IgD-negative memory B cell (primary cell): ENCODE measurements around the gene LRRK2. TPM values are rescaled to one million over a fixed set of nuclear protein-coding genes. Genes with fewer than 3 reads are reported as not detected.

Source experiments
- H3K27ac Mint-ChIP-seq, 3 donors: one replicate each; pipeline ENCODE4 v1.8.0; 2020 to 2022; ENCODE audit warnings: mild to moderate bottlenecking in 3 of 3, mixed read lengths in 3 of 3, moderate library complexity in 1 of 3
- H3K27me3 Mint-ChIP-seq: one replicate; pipeline ENCODE4 v1.8.0; 2021; ENCODE audit warnings: mixed read lengths
- H3K36me3 Mint-ChIP-seq: one replicate; pipeline ENCODE4 v1.8.0; 2020; ENCODE audit warnings: mild to moderate bottlenecking, mixed read lengths
- H3K4me1 Mint-ChIP-seq, 3 donors: one replicate each; pipeline ENCODE4 v1.8.0; 2020 to 2022; ENCODE audit warnings: mixed read lengths in 3 of 3, mild to moderate bottlenecking in 1 of 3
- H3K4me3 Mint-ChIP-seq, 4 donors: one replicate each; pipeline ENCODE4 v1.8.0; 2020 to 2022; ENCODE audit warnings: mild to moderate bottlenecking in 4 of 4, mixed read lengths in 4 of 4, moderate library complexity in 3 of 4
- H3K9me3 Mint-ChIP-seq, 3 donors: one replicate each; pipeline ENCODE4 v1.8.0; 2020 to 2021; ENCODE audit warnings: mixed read lengths in 3 of 3, mild to moderate bottlenecking in 1 of 3
- polyA plus RNA-seq: library from polyadenylated mRNA; unstranded; fragments of 300-500 nt; fragmentation: Illumina TruSeq; gene quantifications from one replicate; pipeline ENCODE4 v1.2.3, GENCODE V29; 2021

The LRRK2 gene
- polyA plus RNA-seq, 1 donor from 2014 or later, result 6.8 TPM

- Mint-ChIP-seq H3K36me3 (peaks cover 10% of the 10 kb centered on the region), H3K27ac (no peak overlapping the region), H3K4me3 (no peak overlapping the region), H3K9me3 (peaks cover 0 to 7% (median 0%) of the 10 kb centered on the region in 3 donors), H3K27me3 (no peaks in the 10 kb centered on the region), H3K4me1 (no peaks in the 10 kb centered on the region)
These were observed 68.1 kb downstream of the LRRK2 start for GRCh38 chr12:40292788-40293429.

DNA sequence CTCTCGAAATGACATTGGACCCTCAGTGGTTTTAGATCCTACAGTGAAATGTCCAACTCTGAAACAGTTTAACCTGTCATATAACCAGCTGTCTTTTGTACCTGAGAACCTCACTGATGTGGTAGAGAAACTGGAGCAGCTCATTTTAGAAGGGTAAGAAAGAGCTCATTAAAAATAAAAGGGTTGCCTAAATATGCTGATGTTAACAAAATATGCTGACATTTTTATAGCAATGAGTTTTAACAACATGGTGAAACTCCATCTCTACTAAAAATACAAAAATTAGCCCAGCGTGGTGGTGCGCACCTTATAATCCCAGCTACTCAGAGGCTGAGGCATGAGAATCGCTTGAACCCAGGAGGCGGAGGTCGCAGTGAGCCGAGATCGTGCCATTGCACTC, 73.5 kb downstream of the LRRK2 start:
- no peak overlapping the region for H3K4me3 Mint-ChIP-seq
- H3K27ac Mint-ChIP-seq, result no peak overlapping the region
- H3K4me1 Mint-ChIP-seq, result no peaks in the 10 kb centered on the region
- no peaks in the 10 kb centered on the region for H3K9me3 Mint-ChIP-seq
- peaks cover 5% of the 10 kb centered on the region for H3K36me3 Mint-ChIP-seq
- no peaks in the 10 kb centered on the region for H3K27me3 Mint-ChIP-seq

GRCh38 chr12:40300490-40300889, 75.7 kb downstream of the LRRK2 start:
- Mint-ChIP-seq H3K9me3 (no peaks in the 10 kb centered on the region), H3K4me1 (no peaks in the 10 kb centered on the region), H3K27me3 (no peaks in the 10 kb centered on the region), H3K36me3 (peaks cover 1% of the 10 kb centered on the region), H3K27ac (peak overlapping the region in 1 of 3 donors; percentile 63), H3K4me3 (no peak overlapping the region)

DNA sequence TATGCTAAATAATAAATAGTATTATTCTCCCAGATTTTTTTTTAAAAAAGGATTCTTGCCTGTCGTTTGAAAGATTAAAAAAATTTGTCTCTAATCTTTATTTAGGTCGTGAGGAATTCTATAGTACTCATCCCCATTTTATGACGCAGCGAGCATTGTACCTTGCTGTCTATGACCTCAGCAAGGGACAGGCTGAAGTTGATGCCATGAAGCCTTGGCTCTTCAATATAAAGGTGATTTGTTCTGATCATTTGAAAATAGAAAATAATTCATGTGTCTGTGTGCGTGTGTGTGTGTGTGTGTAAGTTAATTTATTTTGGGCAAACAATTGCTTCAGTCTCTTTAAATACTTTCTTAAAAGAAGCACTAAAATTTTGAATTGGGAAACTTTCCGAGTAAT, 84.2 kb downstream of the LRRK2 start:
- Mint-ChIP-seq H3K9me3 (no peaks in the 10 kb centered on the region), H3K27ac (peak overlapping the region in 2 of 3 donors; percentile 1 to 13), H3K4me3 (no peak overlapping the region), H3K27me3 (no peaks in the 10 kb centered on the region), H3K36me3 (peaks cover 4% of the 10 kb centered on the region), H3K4me1 (peaks cover 6 to 11% (median 7%) of the 10 kb centered on the region in 3 donors)

DNA sequence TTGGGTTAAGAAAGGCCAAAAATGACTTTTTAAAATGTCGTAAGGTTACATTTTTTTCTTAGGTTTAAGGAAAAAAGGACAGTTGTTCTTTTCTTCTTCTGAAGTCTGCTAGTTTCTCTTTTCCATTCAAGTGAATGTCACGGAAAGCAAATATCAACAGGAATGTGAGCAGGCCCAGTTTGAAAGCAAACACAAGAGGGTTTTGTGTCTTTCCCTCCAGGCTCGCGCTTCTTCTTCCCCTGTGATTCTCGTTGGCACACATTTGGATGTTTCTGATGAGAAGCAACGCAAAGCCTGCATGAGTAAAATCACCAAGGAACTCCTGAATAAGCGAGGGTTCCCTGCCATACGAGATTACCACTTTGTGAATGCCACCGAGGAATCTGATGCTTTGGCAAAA, 85.4 kb downstream of the LRRK2 start:
- H3K4me1 Mint-ChIP-seq, result peaks cover 18 to 23% (median 19%) of the 10 kb centered on the region in 3 donors
- no peaks in the 10 kb centered on the region for H3K27me3 Mint-ChIP-seq
- no peak overlapping the region for H3K4me3 Mint-ChIP-seq
- H3K27ac Mint-ChIP-seq, result no peak overlapping the region
- H3K36me3 Mint-ChIP-seq, result peaks cover 7% of the 10 kb centered on the region
- H3K9me3 Mint-ChIP-seq, result no peaks in the 10 kb centered on the region

DNA sequence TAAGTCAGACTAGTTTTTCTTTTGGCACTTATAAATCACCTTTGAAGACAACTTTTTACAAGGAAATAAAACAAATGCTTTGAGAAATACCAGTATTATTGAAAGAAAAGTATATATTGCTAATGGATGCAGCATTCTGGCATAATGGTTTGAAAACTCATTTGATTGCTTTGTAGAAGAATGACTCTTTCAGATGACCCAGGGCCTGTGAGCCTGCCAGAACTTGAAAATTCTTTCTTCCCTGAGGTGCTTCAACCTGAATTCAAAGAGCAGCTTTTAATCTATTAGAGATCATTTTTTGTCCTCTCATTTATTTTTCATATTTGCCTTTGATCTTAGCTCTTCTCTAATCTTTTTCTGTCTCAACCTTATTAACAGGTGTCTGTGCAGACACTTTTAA, 87.4 kb downstream of the LRRK2 start:
- Mint-ChIP-seq H3K4me3 (peak overlapping the region in 1 of 4 donors; percentile 17), H3K27me3 (no peaks in the 10 kb centered on the region), H3K9me3 (no peaks in the 10 kb centered on the region), H3K27ac (peak overlapping the region in 1 of 3 donors; percentile 93), H3K36me3 (peaks cover 7% of the 10 kb centered on the region), H3K4me1 (peaks cover 19 to 24% (median 19%) of the 10 kb centered on the region in 3 donors)

DNA sequence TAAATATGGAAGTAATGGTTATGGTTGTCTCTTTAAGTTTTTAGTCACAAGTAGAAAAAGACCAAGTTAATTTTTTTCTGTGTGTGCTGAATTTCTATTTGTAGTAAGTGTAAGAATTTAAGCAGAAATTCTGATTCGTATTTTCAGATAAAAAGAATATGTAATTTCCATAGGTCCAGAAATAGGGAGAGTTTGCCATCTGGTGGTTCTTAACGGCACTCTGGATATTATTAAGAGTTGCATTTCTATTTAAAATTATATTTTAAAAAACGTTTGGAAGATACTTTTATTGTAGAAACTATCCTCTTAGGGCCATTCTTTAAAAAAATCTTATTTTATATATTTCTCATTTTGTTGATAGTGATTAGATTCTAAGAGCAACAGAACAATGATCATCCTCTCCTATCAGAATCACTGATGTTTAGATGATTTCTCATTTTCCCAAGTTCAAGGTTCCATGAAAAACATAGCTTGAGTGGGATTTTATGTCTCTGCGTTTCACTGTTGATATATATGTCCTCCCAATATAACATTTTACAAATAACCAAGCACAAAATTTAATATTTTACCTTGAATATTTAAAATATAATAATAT, 88.3 kb downstream of the LRRK2 start:
- H3K27me3 Mint-ChIP-seq, result no peaks in the 10 kb centered on the region
- H3K27ac Mint-ChIP-seq, result peak overlapping the region in 1 of 3 donors; percentile 93
- H3K4me3 Mint-ChIP-seq, result no peak overlapping the region
- peaks cover 19 to 24% (median 19%) of the 10 kb centered on the region in 3 donors for H3K4me1 Mint-ChIP-seq
- H3K9me3 Mint-ChIP-seq, result no peaks in the 10 kb centered on the region
- peaks cover 7% of the 10 kb centered on the region for H3K36me3 Mint-ChIP-seq

GRCh38 chr12:40313928-40314327, 89.1 kb downstream of the LRRK2 start:
- peak overlapping the region in 3 of 4 donors; percentile 19 to 80 (median 67) for H3K4me3 Mint-ChIP-seq
- no peaks in the 10 kb centered on the region for H3K9me3 Mint-ChIP-seq
- peaks cover 19 to 24% (median 19%) of the 10 kb centered on the region in 3 donors for H3K4me1 Mint-ChIP-seq
- H3K27ac Mint-ChIP-seq, result peak overlapping the region; percentile 44 to 92 (median 45)
- no peaks in the 10 kb centered on the region for H3K27me3 Mint-ChIP-seq
- peaks cover 7% of the 10 kb centered on the region for H3K36me3 Mint-ChIP-seq

DNA sequence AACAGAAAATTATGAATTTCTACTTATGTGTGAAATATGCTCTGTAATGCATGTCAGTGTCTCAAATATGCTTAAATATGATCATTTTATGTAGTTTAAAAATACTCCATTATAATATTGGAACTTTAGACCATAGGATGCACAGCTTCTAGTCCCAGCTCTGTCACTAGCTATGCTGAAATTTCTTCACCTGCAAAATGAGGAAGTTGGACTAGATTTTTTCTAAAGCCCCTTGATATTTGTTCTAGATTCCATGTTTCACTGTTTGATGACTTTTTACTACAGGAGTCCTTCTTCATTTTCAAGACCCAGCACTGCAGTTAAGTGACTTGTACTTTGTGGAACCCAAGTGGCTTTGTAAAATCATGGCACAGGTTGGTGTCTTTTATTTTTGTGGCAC, 90.1 kb downstream of the LRRK2 start:
- Mint-ChIP-seq H3K27me3 (no peaks in the 10 kb centered on the region), H3K9me3 (no peaks in the 10 kb centered on the region), H3K4me3 (peak overlapping the region in 1 of 4 donors; percentile 80), H3K4me1 (peaks cover 19 to 24% (median 19%) of the 10 kb centered on the region in 3 donors), H3K36me3 (peaks cover 6% of the 10 kb centered on the region), H3K27ac (peak overlapping the region in 2 of 3 donors; percentile 44 to 45)

GRCh38 chr12:40315375-40315774, 90.6 kb downstream of the LRRK2 start:
- no peak overlapping the region for H3K27ac Mint-ChIP-seq
- H3K9me3 Mint-ChIP-seq, result no peaks in the 10 kb centered on the region
- H3K36me3 Mint-ChIP-seq, result peaks cover 6% of the 10 kb centered on the region
- no peak overlapping the region for H3K4me3 Mint-ChIP-seq
- no peaks in the 10 kb centered on the region for H3K27me3 Mint-ChIP-seq
- peaks cover 19 to 24% (median 19%) of the 10 kb centered on the region in 3 donors for H3K4me1 Mint-ChIP-seq

DNA sequence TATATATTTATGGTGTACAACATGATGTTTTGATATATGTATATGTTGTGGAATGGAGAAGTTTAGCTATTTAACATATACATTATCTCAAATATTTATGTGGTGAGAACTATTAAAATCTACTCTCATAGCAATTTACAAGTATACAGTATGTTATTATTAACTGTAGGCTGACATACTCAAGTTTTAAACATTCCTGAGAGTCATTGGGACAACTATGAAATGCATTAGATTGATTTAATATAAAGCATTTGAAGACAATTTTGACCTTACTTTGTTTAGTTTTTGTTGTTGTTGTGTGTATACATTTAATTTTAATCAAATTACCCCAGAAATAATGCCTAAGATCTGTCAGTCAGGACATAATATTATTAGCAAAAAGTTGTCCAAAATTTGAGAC, 99.5 kb downstream of the LRRK2 start:
- Mint-ChIP-seq H3K4me1 (peaks cover 2 to 16% (median 7%) of the 10 kb centered on the region in 3 donors), H3K9me3 (peaks cover 0 to 4% (median 0%) of the 10 kb centered on the region in 3 donors), H3K27me3 (no peaks in the 10 kb centered on the region)

DNA sequence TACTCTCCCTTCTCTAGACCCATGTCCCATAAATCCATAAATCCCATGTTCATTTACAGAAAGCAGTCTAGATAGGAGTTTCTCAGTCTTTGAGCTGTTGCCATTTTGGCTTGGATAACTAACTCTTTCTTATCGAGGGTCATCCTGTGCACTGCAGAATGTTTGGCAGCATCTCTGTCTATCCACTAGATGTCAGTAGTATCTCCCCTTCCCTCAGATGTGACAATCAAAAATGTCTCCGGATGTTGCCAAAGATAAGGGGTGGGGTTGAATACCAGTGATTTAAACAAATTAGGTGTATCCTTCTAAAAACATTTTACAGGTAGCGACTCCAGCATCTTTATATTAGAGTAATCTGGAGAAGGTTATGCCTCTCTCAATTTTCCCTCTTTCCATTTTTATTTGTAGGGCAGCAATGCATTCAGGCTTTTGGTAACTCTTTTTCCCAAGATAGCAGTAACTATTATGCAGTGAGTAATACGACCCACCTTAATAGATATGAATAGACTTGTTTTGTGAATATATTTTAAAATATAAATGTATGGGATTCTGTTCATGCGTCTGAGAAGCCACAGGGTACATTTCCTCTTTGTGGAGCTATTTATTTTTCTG, 100.7 kb downstream of the LRRK2 start:
- Mint-ChIP-seq H3K27me3 (no peaks in the 10 kb centered on the region), H3K4me3 (peak overlapping the region in 1 of 4 donors; percentile 32), H3K4me1 (peaks cover 2 to 16% (median 7%) of the 10 kb centered on the region in 3 donors), H3K27ac (peak overlapping the region in 1 of 3 donors; percentile 70), H3K9me3 (peaks cover 2 to 7% (median 4%) of the 10 kb centered on the region in 3 donors), H3K36me3 (peaks cover 21% of the 10 kb centered on the region)

More for the DNA sequence above, 99.5 kb downstream of the LRRK2 start:
- peak overlapping the region in 1 of 3 donors; percentile 70 for H3K27ac Mint-ChIP-seq
- H3K4me3 Mint-ChIP-seq, result no peak overlapping the region
- peaks cover 21% of the 10 kb centered on the region for H3K36me3 Mint-ChIP-seq

GRCh38 chr12:40327535-40327934, 102.7 kb downstream of the LRRK2 start:
- Mint-ChIP-seq H3K9me3 (peaks cover 4 to 12% (median 5%) of the 10 kb centered on the region in 3 donors), H3K27ac (no peak overlapping the region), H3K27me3 (no peaks in the 10 kb centered on the region), H3K4me1 (peaks cover 2 to 16% (median 7%) of the 10 kb centered on the region in 3 donors), H3K4me3 (no peak overlapping the region), H3K36me3 (peaks cover 25% of the 10 kb centered on the region)

DNA sequence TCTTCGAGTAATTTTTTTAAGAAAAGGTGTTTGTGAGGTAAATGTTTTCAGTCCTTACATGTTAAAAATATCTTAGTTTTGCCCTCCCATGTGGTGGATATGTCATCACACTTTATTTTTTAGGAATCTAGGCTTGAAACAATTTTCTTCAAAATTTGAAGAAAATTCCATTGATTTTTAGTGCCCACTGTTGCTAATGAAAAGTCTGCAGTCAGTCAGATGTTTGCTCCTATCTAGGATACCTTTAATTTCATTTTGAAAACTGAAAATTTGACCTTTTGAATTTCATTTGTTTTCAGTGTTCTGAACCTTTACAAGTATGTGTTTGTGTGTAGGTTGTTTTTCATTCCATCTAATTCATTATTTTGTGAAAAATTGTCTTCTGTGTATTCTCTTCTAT, 105.4 kb downstream of the LRRK2 start:
- Mint-ChIP-seq H3K27ac (no peak overlapping the region), H3K9me3 (peaks cover 4 to 12% (median 5%) of the 10 kb centered on the region in 3 donors), H3K36me3 (peaks cover 28% of the 10 kb centered on the region)

GRCh38 chr12:40331886-40332285, 107.1 kb downstream of the LRRK2 start:
- peaks cover 4 to 12% (median 5%) of the 10 kb centered on the region in 3 donors for H3K9me3 Mint-ChIP-seq
- H3K27me3 Mint-ChIP-seq, result no peaks in the 10 kb centered on the region
- no peak overlapping the region for H3K27ac Mint-ChIP-seq
- H3K4me3 Mint-ChIP-seq, result no peak overlapping the region
- H3K36me3 Mint-ChIP-seq, result peaks cover 21% of the 10 kb centered on the region
- H3K4me1 Mint-ChIP-seq, result peaks cover 2 to 8% (median 2%) of the 10 kb centered on the region in 3 donors

More for the DNA sequence above, 105.4 kb downstream of the LRRK2 start:
- Mint-ChIP-seq H3K4me3 (no peak overlapping the region), H3K4me1 (peaks cover 2 to 9% (median 6%) of the 10 kb centered on the region in 3 donors), H3K27me3 (no peaks in the 10 kb centered on the region)
